HepG2 (cell line): ENCODE data around the gene CACNA1H. TPM values are rescaled to one million over a fixed set of nuclear protein-coding genes. Genes with fewer than 3 reads are reported as not detected.

ENCODE experiments used
- AKNA ChIP-seq: sonication (generic); formaldehyde crosslinking; IDR thresholded peaks from 2 replicates; pipeline ENCODE4 v1.4.0; 2020; ENCODE audit warnings: missing genetic modification reagents, borderline replicate concordance
- ARNTL ChIP-seq: sonication (generic); formaldehyde crosslinking; IDR thresholded peaks from 2 replicates; pipeline ENCODE4 v1.4.0; 2020; ENCODE audit warnings: mild to moderate bottlenecking, missing genetic modification reagents
- ETV5 ChIP-seq: IDR thresholded peaks from 2 replicates; pipeline ENCODE4 v1.6.1; 2018; ENCODE audit warnings: missing biosample characterization, missing genetic modification reagents, inconsistent platforms, borderline replicate concordance
- ETV6 ChIP-seq: sonication (generic); formaldehyde crosslinking; conservative IDR thresholded peaks from 2 replicates; pipeline ENCODE4 v1.4.0; 2020; ENCODE audit warnings: missing genetic modification reagents
- POLR2AphosphoS5 ChIP-seq: IDR thresholded peaks from 2 replicates; pipeline ENCODE4 v1.6.1; 2012; ENCODE audit warnings: low read depth, low read length
- PPARG ChIP-seq: conservative IDR thresholded peaks from 2 replicates; pipeline ENCODE4 v1.6.1; 2016; ENCODE audit warnings: missing biosample characterization, missing genetic modification reagents
- SKIL ChIP-seq: sonication (generic); formaldehyde crosslinking; IDR thresholded peaks from 2 replicates; pipeline ENCODE4 v1.8.0; 2022; ENCODE audit warnings: missing genetic modification reagents, mild to moderate bottlenecking, moderate library complexity, borderline replicate concordance
- SNAPC5 ChIP-seq: sonication (generic); formaldehyde crosslinking; IDR thresholded peaks from 2 replicates; pipeline ENCODE4 v1.8.1; 2023; ENCODE audit warnings: mild to moderate bottlenecking, missing genetic modification reagents, borderline replicate concordance
- ZNF329 ChIP-seq: sonication (generic); formaldehyde crosslinking; IDR thresholded peaks from 2 replicates; pipeline ENCODE4 v1.9.0; 2021; ENCODE audit warnings: low read depth, mild to moderate bottlenecking, missing genetic modification reagents
- ZNF451 ChIP-seq: sonication (generic); formaldehyde crosslinking; IDR thresholded peaks from 2 replicates; pipeline ENCODE4 v1.5.0; 2020; ENCODE audit warnings: mild to moderate bottlenecking, missing genetic modification reagents
- ZNF574 ChIP-seq: sonication (generic); formaldehyde crosslinking; IDR thresholded peaks from 2 replicates; pipeline ENCODE4 v1.4.0; 2020; ENCODE audit warnings: missing genetic modification reagents
- ZNF607 ChIP-seq: sonication (generic); formaldehyde crosslinking; IDR thresholded peaks from 2 replicates; pipeline ENCODE4 v1.5.1; 2020; ENCODE audit warnings: missing genetic modification reagents, mild to moderate bottlenecking, borderline replicate concordance
- ZNF770 ChIP-seq: sonication (generic); formaldehyde crosslinking; IDR thresholded peaks from 2 replicates; pipeline ENCODE4 v1.5.0; 2020; ENCODE audit warnings: mild to moderate bottlenecking, missing genetic modification reagents
- ZNF781 ChIP-seq: sonication (generic); formaldehyde crosslinking; IDR thresholded peaks from 2 replicates; pipeline ENCODE4 v1.5.1; 2020; ENCODE audit warnings: borderline replicate concordance, mild to moderate bottlenecking, missing genetic modification reagents; ENCODE audit errors: not compliant biosample characterization
- polyA plus RNA-seq, 8 experiments: library from polyadenylated mRNA; depleted of rRNA in 3 of 8; stranded (reverse) in 7 of 8; unstranded in 1 of 8; fragments of >200 nt; fragmentation: Illumina TruSeq in 4 of 8; extraction: Trizol in 4 of 8; gene quantifications; 2 replicates each; pipeline versions ENCODE4 v1.2.1 to v1.2.3, GENCODE V29; 2011 to 2016; ENCODE audit warnings: low read depth in 4 of 8, missing spikeins in 1 of 8, mixed read lengths in 1 of 8; ENCODE audit not compliant: insufficient read depth in 1 of 8
- total RNA-seq, 5 experiments: library from RNA; depleted of rRNA; stranded (reverse); fragments of >200 nt; fragmentation: Illumina TruSeq; extraction: Trizol; gene quantifications; 2 replicates each; pipeline ENCODE4 v1.2.3, GENCODE V29; 2016; ENCODE audit warnings: low read depth in 1 of 5

Gene CACNA1H
- total and polyA plus RNA-seq, 2 of the 13 experiments (the other 11 are each of a cell fraction or from before 2014, with no cell fraction given) = 0.40 to 1.8 TPM

GRCh38 chr16:1188432-1189189 is 35.7 kb downstream of the CACNA1H start (continued):
- TF ChIP-seq AKNA (CRISPR knock-in tag) (peak; percentile 81; the same call in 1 of the 2 replicates), SKIL (CRISPR knock-in tag) (0 out of 2 replicates have a peak, but pooled peaks have one; percentile 10), POLR2AphosphoS5 (no peak), ZNF451 (CRISPR knock-in tag) (no peak), ZNF781 (CRISPR knock-in tag) (peak; percentile 80), PPARG (CRISPR knock-in tag) (peak; percentile 61; the same call in 1 of the 2 replicates), ZNF329 (peak; percentile 71; the same call in 1 of the 2 replicates), ETV6 (CRISPR knock-in tag) (0 out of 2 replicates have a peak, but pooled peaks have one; percentile 63), ARNTL (CRISPR knock-in tag) (peak; percentile 74), ZNF770 (CRISPR knock-in tag) (no peak), SNAPC5 (CRISPR knock-in tag) (no peak), ZNF574 (CRISPR knock-in tag) (peak; percentile 71), ETV5 (CRISPR knock-in tag) (no peak), ZNF607 (CRISPR knock-in tag) (peak; percentile 89)
